SKM-1 treated with dmso at 0.1 percent for 144 hours (cell line): ENCODE data around the gene NXT2.
"Not testable (repeated sequence)": the region's sequence is repeated elsewhere in the genome, so short reads cannot be mapped to it uniquely, and the experiment has no call there.

Experiments
- DNase-seq: peaks from one replicate; lab custom pipeline; 2025; ENCODE audit not compliant: unreplicated experiment; lab: John Stamatoyannopoulos, UW

NXT2 gene

DNA sequence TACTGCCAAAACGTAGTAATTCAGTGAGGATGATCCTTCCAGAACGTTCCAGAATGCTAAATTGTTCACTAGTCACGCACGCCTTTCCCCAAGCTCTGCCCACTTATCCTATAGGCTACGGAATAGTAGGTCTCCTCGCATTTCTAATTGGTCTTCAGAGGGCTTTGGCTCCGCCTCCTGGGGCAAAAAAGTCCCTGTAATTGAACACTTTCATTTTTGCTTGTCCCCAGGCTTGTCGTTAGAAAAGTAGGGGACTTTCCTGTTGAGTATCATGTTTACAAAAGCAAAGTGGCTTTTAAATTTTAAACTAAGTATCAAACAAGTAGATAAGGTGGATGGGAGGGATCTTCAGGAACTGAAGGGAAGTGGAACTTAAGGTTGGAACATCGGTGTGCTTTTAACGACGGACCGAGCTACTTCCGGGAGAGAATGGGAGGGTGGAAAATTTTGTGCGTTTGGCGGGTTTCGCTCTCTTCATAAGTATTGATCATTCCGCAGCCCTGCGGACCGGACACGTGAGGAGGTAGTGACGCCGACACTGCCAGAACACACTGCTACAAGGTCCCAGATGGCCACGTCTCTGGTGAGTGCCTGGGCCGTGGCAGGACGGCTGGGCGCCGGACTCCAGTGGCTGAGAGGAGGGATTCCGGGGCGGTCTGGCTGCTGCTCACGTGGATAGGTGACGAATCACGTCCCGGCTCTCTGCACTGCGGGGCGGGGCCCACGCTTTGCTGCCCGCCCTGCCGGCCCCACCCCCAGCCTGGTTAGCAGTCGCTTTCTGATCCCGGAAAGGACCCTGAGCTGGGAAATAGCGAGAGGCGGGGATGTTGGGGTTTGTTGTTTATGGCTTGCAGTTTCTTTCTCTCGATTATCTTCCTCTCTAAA lies at the start of gene NXT2:
NXT2 (plus strand) TSS at position 406 of the 885 bp plus-strand sequence; CDS start at position 569, 163 bp downstream.
- DNase-seq: peak; percentile 66

DNA sequence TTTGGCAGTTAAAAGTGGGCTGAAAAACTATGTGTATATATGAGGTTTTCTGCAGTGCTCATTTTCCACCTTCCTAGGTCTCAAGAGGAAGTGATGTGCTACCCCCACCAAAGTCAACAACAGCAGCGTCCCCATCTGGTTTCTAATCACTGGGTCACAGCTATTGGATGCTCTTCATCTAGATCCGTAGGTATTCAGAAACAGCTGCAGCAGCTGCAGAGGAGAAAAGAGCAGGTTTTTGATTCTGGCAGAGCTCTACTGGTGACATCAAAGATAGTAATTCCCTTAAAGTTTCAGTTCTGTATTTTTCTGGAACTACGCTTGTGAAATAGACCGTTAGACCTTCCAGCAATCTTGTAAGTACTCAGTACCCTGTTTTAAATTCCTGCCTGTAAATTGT lies 49.0 kb upstream of the NXT2 start:
- peak; percentile 40 for DNase-seq

DNA sequence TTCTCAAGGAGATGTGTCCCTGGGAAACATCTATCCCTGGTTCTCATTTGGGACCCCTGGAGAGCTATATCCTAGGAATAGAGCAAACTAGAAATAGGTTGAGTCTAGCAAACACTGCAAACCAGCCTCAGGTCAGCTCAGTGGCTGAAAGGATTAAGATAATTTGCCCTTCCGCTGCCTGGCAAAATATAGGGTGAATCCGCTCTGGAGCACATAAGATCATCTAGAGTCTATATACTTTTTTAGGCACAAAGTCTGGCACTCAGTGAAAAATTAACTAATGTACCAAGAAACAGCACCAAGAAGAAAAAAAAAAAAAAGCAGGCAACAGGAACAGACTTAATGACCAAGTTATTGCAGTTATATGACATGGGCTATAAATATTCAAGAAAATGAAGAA lies 47.5 kb upstream of the NXT2 start:
- DNase-seq: no peak

DNA sequence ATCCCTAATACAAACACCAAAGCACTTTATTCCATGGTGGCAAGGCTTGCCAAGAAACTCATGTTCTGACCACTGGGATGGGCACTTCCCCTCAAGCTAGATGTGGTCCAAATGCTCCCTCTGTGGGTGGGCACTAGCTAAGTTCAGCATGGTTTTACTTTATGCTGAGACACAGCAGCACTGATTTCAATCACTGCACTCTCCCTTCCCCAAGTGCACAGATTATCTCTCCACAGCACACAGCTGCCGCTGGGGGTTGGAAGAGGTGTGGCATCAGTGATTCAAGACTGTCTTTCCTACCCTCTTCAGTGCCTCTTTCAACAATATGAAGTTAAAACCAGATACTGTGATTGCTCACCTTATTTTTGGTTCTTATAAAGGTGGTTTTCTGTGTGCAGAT lies 38.2 kb upstream of the NXT2 start:
- no peak for DNase-seq

DNA sequence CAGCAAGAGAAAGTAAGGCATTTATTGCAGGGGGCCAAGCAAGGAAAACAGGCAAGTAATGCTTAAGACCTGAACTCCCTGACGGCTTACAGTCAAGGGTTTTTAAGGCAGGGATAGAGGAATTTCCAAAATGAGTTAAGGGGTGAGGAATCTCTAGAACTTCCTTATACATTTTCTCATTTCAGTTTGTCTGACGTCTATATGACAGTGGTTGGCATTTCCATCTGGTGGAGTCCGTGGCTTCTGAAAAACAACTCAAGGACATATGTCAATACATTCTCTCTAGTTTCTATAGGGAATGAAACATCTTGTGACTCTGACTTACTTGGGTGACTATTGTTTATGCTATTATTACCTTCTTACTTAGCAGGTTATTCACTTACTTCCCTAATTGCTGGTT lies 35.5 kb upstream of the NXT2 start:
- DNase-seq: no peak

DNA sequence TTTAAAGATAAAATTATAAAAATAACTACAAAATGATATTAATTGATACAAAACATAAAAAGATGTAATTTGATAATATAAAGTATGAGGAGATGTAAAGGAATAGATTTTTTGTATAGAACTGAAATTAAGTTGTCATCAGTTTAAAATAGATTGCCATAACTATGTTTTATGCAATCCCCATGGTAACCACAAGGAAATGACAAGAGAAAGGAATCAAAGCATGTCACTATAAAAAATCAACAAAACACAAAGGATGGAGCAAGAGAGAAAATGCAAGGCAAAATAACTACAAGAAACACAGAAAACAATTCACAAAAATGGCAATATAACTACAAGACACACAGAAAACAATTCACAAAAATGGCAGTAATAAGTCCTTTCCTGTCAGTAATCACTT lies 27.7 kb upstream of the NXT2 start:
- DNase-seq: no peak

DNA sequence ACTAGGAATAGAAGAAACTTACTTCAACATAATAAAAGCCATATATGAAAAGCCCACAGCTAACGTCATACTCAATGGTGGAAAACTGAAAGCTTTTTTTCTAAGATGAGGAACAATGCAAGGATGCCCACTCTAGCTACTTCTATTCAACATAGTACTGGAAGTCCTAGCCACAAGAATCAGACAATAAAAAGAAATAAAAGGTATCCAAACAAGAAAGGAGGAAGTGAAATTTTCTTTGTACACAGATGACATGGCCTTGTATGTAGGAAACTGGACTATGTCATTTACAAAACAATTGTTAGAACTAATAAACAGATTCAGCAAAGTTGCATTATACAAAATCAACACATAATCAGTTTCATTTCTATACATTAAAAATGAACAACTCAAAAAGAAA lies 25.5 kb upstream of the NXT2 start:
- DNase-seq: no peak

DNA sequence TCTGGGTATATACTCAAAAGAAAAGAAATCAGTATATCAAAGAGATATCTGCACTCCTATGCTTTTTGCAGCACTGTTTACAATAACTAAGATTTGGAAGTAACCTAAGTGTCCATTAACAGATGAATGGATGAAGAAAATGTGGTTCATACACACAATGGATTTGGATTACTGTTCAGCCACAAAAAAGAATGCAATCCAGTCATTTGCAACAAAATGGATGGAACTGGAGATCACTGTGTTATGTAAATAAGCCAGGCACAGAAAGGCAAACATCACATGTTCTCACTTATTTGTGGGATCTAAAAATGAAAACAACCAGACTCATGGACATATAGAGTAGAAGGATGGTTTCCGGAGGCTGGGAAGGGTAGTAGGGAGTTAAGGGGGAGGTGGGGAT lies 17.6 kb upstream of the NXT2 start:
- no peak for DNase-seq

DNA sequence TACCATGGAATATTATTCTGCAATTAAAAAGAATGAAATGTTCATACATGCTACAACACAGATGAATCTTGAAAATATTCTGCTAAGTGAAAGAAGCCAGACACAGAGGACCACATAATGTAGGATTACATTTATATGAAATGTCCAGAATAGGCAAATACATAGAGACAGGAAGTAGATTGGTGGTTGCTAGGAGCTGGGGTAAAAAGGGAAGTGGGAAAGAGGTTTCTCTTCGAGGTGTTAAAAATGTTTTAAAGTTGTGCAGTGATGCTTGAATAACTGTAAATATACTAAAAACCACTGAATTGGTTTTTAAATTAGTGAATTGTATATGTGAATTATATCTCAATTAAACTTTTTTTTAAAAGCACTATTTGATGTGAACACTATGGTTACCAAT lies 3.6 kb upstream of the NXT2 start:
- peak; percentile 55 for DNase-seq

DNA sequence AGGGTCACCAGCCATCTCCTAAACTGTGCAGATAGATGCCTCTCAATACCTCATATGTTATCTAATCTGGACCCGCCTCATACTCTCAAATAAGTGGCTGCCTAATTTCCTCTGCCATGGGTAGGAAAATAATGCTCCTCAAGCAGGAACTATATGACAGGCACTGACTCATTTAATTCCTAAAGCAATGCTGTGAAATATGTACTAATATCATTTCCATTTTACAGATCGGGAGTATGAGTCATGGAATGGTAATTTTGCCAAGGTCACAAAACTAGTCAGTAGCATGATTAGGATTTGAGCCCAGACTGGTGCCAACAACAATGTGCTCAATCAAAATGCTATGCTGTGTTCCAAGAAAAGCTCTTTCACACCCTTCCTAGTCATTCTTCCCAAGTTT lies 3.0 kb upstream of the NXT2 start:
- DNase-seq: no peak

DNA sequence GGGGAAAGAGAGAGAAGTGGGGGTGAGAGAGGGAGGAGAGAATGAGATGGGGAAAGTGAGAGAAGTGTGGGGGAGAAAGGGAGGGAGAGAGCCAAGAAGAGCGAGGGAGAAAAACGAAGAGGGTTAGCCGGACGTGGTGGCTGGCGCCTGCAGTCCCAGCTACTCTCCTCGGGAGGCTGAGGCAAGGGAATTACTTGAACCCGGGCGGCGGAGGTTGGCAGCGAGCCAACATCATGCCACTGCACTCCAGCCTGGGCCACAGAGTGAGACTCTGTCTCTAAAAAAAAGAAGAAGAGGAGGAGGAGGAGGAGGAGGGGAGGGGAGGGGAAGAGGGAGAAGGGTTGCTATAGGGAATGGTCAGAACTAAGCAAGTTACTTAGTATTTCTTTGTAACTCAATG lies 1.7 kb upstream of the NXT2 start:
- no peak for DNase-seq

DNA sequence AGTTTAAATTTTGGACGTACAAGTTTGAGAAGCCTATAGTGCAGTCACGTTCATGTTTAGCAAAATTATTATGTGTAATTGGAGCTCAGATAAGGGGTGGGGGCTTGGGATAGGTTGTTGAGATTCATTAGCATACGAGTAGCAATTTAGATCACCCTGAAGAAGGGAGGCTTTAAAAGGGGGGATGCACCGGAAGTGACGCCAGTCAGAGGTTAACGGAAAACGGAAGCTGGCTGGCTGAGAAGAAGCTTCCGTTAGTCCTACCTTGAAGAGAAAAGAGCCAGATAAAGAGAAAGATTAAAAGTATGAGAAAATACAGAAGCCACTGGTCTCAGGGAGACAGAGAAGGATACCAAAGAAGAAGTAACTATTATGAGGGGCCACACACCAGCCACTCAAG lies 1.1 kb upstream of the NXT2 start:
- DNase-seq: no peak

DNA sequence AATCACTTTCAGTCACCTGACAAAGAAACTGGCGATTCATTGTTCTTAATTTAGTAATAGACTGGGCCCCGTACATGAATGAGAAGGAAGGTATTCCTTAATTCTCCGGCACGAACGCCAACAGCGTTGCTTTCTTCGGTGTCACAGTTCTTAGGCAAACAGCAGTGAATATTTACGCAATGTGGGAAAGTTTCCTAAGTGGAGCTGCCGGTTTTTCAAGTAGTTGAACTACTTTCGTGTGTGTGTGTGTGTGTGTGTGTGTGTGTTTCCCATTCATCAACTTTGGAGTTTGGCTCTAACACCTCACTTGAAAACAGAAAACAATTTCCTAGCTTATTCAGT lies 651 bp downstream of the NXT2 start:
- DNase-seq: no peak

DNA sequence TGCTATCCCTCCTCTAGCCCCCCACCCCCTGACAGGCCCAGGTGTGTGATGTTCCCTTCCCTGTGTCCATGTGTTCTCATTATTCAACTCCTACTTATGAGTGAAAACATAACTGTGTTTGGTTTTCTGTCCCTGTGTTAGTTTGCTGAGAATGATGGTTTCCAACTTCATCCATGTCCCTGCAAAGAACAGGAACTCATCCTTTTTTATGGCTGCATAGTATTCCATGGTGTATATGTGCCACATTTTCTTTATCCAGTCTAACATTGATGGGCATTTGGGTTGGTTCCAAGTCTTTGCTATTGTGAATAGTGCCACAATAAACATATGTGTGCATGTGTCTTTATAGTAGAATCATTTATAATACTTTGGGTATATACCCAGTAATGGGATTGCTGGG lies 2.4 kb downstream of the NXT2 start:
- DNase-seq: not testable (repeated sequence)

DNA sequence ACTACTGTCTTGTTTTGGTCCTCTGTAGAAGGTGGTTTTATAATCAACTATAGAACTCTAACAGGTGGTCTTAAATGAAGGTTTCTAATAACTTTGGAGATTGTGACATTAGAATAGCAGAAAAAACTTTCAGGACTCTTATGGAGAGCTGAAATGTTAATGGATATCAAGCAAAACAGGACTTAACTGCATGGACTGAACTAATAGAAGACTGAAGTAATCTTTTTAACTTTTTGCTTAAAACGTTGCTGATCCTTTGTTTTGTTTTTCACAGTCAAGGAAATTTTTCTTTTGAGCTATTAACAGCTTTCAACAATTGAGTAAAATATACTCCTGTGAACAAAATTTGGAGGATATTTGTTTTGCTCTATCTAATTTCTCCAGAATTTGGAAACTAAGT lies 17.2 kb downstream of the NXT2 start:
- DNase-seq: no peak

DNA sequence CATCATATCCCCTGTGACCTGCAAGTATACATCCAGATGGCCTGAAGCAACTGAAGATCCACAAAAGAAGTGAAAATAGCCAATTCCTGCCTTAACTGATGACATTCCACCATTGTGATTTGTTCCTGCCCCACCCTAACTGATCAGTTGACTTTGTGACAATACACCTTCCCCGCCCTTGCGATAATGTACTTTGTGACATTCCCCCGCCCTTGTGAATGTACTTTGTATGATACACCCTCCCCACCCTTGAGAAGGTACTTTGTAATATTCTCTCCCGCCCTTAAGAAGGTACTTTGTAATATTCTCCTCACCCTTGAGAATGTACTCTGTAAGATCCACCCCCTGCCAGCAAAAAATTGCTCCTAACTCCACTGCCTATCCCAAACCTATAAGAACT lies 39.4 kb downstream of the NXT2 start:
- DNase-seq: not testable (repeated sequence)

DNA sequence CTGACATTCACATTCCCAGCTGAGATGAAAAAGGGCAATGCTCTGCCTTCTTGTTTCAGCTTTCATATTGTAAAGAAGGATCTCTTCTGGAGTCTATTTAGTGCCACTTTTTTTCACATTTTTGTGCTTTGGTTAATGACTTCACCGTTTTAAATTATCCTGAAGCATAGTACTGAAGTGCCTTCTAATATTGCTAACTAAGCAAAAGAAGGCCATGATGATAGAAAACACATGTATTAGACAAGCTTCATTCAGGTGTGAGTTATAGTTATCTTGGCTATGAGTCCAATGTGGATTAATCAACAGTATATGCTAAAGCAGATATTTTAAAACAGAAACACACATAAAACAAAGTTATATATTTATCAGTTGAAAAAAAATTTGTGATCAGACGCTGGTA lies 40.4 kb downstream of the NXT2 start:
- DNase-seq: no peak

DNA sequence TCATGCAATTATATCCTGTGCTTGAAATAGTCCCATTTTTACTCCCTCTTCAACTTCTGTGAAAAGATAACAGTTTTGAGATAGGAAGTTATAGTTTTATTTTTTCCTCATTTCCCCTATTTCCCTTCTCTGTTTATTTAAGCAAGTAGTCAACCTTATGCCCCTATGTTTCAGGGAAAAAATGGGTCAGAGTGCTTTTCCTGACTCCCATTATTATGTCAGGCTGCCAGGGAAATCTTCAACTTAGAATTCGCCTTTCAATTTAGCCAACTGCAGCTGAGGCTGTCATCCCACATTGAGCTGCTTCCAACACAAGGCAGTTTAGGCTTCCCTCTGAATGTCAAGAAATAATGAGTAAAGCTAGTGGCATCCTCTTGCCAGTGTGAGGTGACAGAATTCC lies 42.3 kb downstream of the NXT2 start:
- DNase-seq: no peak

DNA sequence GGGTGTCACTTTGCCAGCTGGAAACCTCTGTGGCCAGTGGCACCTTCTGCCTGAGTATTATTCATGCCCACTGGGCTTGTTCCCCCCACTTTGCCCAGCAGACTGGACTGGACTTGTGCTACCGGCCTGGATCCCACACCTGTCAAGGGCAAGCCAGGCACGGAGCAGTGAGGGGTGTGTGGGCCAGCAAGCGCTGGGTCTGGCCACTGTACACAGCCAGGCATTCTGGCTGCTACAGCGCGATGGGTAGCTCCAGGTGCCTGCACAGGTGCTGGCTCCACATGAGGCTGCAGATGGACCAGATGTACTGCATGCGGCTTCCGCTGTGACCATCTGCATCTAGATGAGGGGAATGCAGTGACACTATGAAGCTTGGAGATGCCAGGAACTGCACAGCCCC lies 48.8 kb downstream of the NXT2 start:
- DNase-seq: no peak

DNA sequence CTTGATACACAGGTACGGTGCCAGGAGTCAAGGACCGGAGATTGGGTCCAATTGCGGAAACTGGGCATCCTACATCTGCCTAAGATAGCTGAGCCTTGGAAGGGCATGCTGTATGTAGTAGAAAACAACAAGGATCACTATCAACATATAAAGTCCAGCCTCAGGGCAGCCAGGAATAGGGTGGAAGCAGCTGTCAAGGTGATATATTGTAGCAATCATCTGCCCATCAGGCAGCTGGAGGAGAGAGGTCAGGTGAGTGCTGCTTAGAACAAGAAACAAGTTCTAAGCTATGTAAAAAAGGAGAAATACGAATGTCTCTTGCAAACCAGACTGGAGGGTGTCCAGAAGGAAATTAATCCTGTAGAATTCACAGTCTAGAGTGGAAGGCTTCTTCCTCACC lies 53.5 kb downstream of the NXT2 start:
- DNase-seq: no peak
